WTC11 (cell line): ENCODE results near the gene ZFPM1. TPM values are rescaled to one million over a fixed set of nuclear protein-coding genes. Genes with fewer than 3 reads are reported as not detected.

Experiments used
- ATAC-seq: fragments of 200-7000 bp; cut with Tn5 transposase; 2 replicates; pipeline ENCODE4 v1.10.0; 2021; ENCODE audit warnings: mild to moderate bottlenecking, moderate library complexity
- CTCF ChIA-PET: fragments of 300-600 bp; sonication (Branson Sonifier 250); formaldehyde crosslinking; loops from one replicate; lab custom pipeline; 2021; ENCODE audit warnings: antibody characterized with exemption; lab: Charles Lee
- POLR2A ChIA-PET: fragments of 350-600 bp; sonication (Branson Sonifier 250); formaldehyde crosslinking; loops from one replicate; lab custom pipeline; 2021; ENCODE audit warnings: antibody characterized with exemption; lab: Charles Lee
- DNase-seq: peaks from one replicate; pipeline ENCODE4 v3.0.0; 2021; ENCODE audit warnings: low spot score
- H3K27ac Mint-ChIP-seq: 2 replicates; pipeline ENCODE4 v1.8.0; 2021; ENCODE audit warnings: mixed read lengths
- H3K27me3 Mint-ChIP-seq: 2 replicates; pipeline ENCODE4 v1.8.0; 2021; ENCODE audit warnings: low read depth, mild to moderate bottlenecking, moderate library complexity, mixed read lengths
- H3K36me3 Mint-ChIP-seq: 2 replicates; pipeline ENCODE4 v1.8.0; 2021; ENCODE audit warnings: mixed read lengths
- H3K4me1 Mint-ChIP-seq: 2 replicates; pipeline ENCODE4 v1.8.0; 2022; ENCODE audit warnings: mixed read lengths
- H3K4me3 Mint-ChIP-seq: 2 replicates; pipeline ENCODE4 v1.8.0; 2021; ENCODE audit warnings: mild to moderate bottlenecking, moderate library complexity, mixed read lengths
- H3K9me3 Mint-ChIP-seq: 2 replicates; pipeline ENCODE4 v1.8.0; 2021; ENCODE audit warnings: mixed read lengths
- ATF1 ChIP-seq: sonication (generic); formaldehyde crosslinking; IDR thresholded peaks from 2 replicates; pipeline ENCODE4 v1.8.1; 2023; ENCODE audit warnings: mild to moderate bottlenecking, moderate library complexity, missing genetic modification reagents
- CREB1 ChIP-seq: sonication (generic); formaldehyde crosslinking; IDR thresholded peaks from 2 replicates; pipeline ENCODE4 v1.8.0; 2023; ENCODE audit warnings: mild to moderate bottlenecking, missing genetic modification reagents
- ELF4 ChIP-seq: sonication (generic); formaldehyde crosslinking; IDR thresholded peaks from 2 replicates; pipeline ENCODE4 v1.8.1; 2022; ENCODE audit warnings: low read depth, mild to moderate bottlenecking, moderate library complexity, missing genetic modification reagents
- ESRRA ChIP-seq: sonication (generic); formaldehyde crosslinking; IDR thresholded peaks from 2 replicates; pipeline ENCODE4 v1.8.1; 2022; ENCODE audit warnings: mild to moderate bottlenecking, missing genetic modification reagents, borderline replicate concordance
- FOXJ3 ChIP-seq: sonication (generic); formaldehyde crosslinking; IDR thresholded peaks from 2 replicates; pipeline ENCODE4 v1.9.0; 2021; ENCODE audit warnings: missing genetic modification reagents, mild to moderate bottlenecking, borderline replicate concordance
- FOXK1 ChIP-seq: sonication (generic); formaldehyde crosslinking; IDR thresholded peaks from 2 replicates; pipeline ENCODE4 v1.8.0; 2022; ENCODE audit warnings: mild to moderate bottlenecking, moderate library complexity, missing genetic modification reagents
- GABPB1 ChIP-seq: sonication (generic); formaldehyde crosslinking; IDR thresholded peaks from 2 replicates; pipeline ENCODE4 v1.8.1; 2023; ENCODE audit warnings: mild to moderate bottlenecking, missing genetic modification reagents
- GTF2I ChIP-seq: fragments of 250-450 bp; sonication (Bioruptor Pico); conservative IDR thresholded peaks from 2 replicates; pipeline ENCODE4 v1.4.0; 2021; ENCODE audit warnings: mild to moderate bottlenecking
- HMGA2 ChIP-seq: fragments of 250-450 bp; sonication (Bioruptor Pico); IDR thresholded peaks from 2 replicates; pipeline ENCODE4 v1.4.0; 2021; ENCODE audit warnings: mild to moderate bottlenecking, moderate library complexity
- JUN ChIP-seq: sonication (generic); formaldehyde crosslinking; IDR thresholded peaks from 2 replicates; pipeline ENCODE4 v1.8.0; 2023; ENCODE audit warnings: mild to moderate bottlenecking, missing genetic modification reagents
- MAX ChIP-seq: sonication (generic); formaldehyde crosslinking; IDR thresholded peaks from 2 replicates; pipeline ENCODE4 v1.8.0; 2022; ENCODE audit warnings: mild to moderate bottlenecking, missing genetic modification reagents
- PREB ChIP-seq: sonication (generic); formaldehyde crosslinking; IDR thresholded peaks from 2 replicates; pipeline ENCODE4 v1.8.1; 2022; ENCODE audit warnings: mild to moderate bottlenecking, missing genetic modification reagents, moderate library complexity, borderline replicate concordance
- RORB ChIP-seq: fragments of 250-450 bp; sonication (Bioruptor Pico); IDR thresholded peaks from 2 replicates; pipeline ENCODE4 v1.9.0; 2021; ENCODE audit warnings: mild to moderate bottlenecking
- SMAD3 ChIP-seq: sonication (generic); formaldehyde crosslinking; IDR thresholded peaks from 2 replicates; pipeline ENCODE4 v1.8.0; 2022; ENCODE audit warnings: missing genetic modification reagents, mild to moderate bottlenecking, borderline replicate concordance
- TEAD1 ChIP-seq: sonication (generic); formaldehyde crosslinking; IDR thresholded peaks from 2 replicates; pipeline ENCODE4 v1.8.0; 2022; ENCODE audit warnings: mild to moderate bottlenecking, missing genetic modification reagents
- ZNF317 ChIP-seq: sonication (generic); formaldehyde crosslinking; IDR thresholded peaks from 2 replicates; pipeline ENCODE4 v1.8.1; 2023; ENCODE audit warnings: low read depth, mild to moderate bottlenecking, moderate library complexity, missing genetic modification reagents, borderline replicate concordance
- ZNF423 ChIP-seq: fragments of 250-450 bp; sonication (Bioruptor Pico); IDR thresholded peaks from 2 replicates; pipeline ENCODE4 v2.1.2; 2022; ENCODE audit warnings: mild to moderate bottlenecking, moderate library complexity
- ZNF512 ChIP-seq: sonication (generic); formaldehyde crosslinking; IDR thresholded peaks from 2 replicates; pipeline ENCODE4 v1.8.1; 2022; ENCODE audit warnings: missing genetic modification reagents, borderline replicate concordance
- ZNF671 ChIP-seq: fragments of 250-450 bp; sonication (Bioruptor Pico); IDR thresholded peaks from 2 replicates; pipeline ENCODE4 v1.8.0; 2021; ENCODE audit warnings: mild to moderate bottlenecking
- total RNA-seq: library from RNA; stranded (reverse); gene quantifications from 3 replicates; pipeline ENCODE4 v1.2.3, GENCODE V29; 2021
- TF ChIP-seq, protein P1 (sequence below): sonication (generic); formaldehyde crosslinking; IDR thresholded peaks from 2 replicates; pipeline ENCODE4 v1.8.0; 2022; ENCODE audit warnings: missing genetic modification reagents
- TF ChIP-seq, protein P2 (sequence below): fragments of 250-450 bp; sonication (Bioruptor Pico); conservative IDR thresholded peaks from 2 replicates; pipeline ENCODE4 v1.9.0; 2021; ENCODE audit warnings: mild to moderate bottlenecking
- TF ChIP-seq, protein P3 (sequence below): sonication (generic); formaldehyde crosslinking; IDR thresholded peaks from 2 replicates; pipeline ENCODE4 v1.8.0; 2022; ENCODE audit warnings: mild to moderate bottlenecking, missing genetic modification reagents
- TF ChIP-seq, protein P4 (sequence below): fragments of 250-450 bp; sonication (Bioruptor Pico); IDR thresholded peaks from 2 replicates; pipeline ENCODE4 v1.9.0; 2021; ENCODE audit warnings: moderate library complexity, mild to moderate bottlenecking, inconsistent platforms, borderline replicate concordance

Gene ZFPM1
- total RNA-seq, 1 experiment from 2014 or later: 9.3 TPM

DNA sequence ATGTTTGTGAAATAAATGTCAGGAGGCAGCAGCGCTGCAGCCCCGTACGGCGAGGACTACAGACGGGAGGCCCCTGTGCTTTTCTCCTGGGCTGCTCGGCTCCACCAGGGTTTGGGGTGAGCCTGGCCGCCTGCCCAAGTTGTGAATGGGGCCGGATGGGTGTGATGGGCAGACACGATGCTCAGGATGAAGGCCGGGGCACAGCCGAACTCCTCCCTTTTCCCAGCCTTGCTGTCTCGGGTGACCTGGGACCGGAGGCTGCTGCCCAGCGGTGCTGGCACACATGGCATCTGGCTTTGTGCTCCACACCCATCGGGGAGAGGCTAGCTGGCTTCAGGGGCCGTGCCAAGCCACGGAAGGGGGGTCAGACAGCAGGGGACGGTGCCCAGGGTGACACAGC, 34.2 kb upstream of the ZFPM1 start:
- Mint-ChIP-seq H3K27ac (no peak overlapping the region), H3K36me3 (no peaks in the 10 kb centered on the region), H3K4me1 (no peaks in the 10 kb centered on the region), H3K9me3 (no peaks in the 10 kb centered on the region), H3K4me3 (no peak overlapping the region), H3K27me3 (no peaks in the 10 kb centered on the region; the same call in 1 of the 2 replicates)
- TF ChIP-seq FOXK1 (CRISPR knock-in tag): no peak
- TF ChIP-seq CREB1 (CRISPR knock-in tag): no peak
- TF ChIP-seq, protein P1, sequence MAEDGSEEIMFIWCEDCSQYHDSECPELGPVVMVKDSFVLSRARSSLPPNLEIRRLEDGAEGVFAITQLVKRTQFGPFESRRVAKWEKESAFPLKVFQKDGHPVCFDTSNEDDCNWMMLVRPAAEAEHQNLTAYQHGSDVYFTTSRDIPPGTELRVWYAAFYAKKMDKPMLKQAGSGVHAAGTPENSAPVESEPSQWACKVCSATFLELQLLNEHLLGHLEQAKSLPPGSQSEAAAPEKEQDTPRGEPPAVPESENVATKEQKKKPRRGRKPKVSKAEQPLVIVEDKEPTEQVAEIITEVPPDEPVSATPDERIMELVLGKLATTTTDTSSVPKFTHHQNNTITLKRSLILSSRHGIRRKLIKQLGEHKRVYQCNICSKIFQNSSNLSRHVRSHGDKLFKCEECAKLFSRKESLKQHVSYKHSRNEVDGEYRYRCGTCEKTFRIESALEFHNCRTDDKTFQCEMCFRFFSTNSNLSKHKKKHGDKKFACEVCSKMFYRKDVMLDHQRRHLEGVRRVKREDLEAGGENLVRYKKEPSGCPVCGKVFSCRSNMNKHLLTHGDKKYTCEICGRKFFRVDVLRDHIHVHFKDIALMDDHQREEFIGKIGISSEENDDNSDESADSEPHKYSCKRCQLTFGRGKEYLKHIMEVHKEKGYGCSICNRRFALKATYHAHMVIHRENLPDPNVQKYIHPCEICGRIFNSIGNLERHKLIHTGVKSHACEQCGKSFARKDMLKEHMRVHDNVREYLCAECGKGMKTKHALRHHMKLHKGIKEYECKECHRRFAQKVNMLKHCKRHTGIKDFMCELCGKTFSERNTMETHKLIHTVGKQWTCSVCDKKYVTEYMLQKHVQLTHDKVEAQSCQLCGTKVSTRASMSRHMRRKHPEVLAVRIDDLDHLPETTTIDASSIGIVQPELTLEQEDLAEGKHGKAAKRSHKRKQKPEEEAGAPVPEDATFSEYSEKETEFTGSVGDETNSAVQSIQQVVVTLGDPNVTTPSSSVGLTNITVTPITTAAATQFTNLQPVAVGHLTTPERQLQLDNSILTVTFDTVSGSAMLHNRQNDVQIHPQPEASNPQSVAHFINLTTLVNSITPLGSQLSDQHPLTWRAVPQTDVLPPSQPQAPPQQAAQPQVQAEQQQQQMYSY (CRISPR knock-in tag): no peak
- TF ChIP-seq TEAD1 (CRISPR knock-in tag): no peak
- TF ChIP-seq ESRRA: no peak
- TF ChIP-seq, protein P2, sequence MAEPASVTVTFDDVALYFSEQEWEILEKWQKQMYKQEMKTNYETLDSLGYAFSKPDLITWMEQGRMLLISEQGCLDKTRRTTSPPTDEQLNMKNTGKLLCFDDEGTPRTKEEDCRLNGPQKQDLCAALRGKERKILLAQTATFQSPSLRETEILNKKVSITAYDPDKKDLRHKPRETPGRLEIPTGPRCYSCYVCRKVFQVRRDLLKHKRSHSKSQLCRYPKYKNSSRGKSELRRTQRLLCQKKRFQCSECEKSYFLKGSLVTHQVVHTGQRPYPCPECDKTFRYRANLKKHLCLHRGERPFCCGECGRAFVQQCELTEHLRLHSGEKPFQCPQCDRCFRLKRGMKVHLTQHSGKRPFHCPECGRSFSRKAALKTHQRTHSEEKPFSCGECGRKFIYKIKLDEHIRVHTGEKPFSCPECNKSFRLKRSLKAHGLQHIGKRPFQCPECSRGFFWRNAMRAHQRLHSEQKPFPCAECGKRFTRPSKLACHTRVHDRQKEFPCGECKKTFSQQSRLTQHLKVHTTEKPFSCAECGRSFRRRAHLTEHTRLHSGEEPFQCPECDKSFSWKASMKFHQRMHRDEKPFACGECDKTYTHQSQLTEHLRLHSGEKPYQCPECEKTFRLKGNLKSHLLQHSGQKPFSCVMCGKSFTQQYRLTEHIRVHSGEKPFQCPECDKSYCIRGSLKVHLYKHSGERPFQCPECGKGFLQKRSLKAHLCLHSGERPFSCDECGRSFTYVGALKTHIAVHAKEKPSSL (CRISPR knock-in tag): no peak
- no peak for TF ChIP-seq ZNF671
- TF ChIP-seq GTF2I (CRISPR knock-in tag): no peak
- TF ChIP-seq ZNF317 (CRISPR knock-in tag): no peak
- TF ChIP-seq JUN (CRISPR knock-in tag): no peak
- no peak for TF ChIP-seq RORB (CRISPR knock-in tag)
- TF ChIP-seq GABPB1 (CRISPR knock-in tag): no peak
- no peak for ATAC-seq
- DNase-seq: no peak
- ChIA-PET CTCF (interaction anchor here (1.8 kb wide), 1 partner anchor 19 kb away, joined by 8 read pairs; no protein-coding TSS in a partner anchor), POLR2A (no interaction called here)

DNA sequence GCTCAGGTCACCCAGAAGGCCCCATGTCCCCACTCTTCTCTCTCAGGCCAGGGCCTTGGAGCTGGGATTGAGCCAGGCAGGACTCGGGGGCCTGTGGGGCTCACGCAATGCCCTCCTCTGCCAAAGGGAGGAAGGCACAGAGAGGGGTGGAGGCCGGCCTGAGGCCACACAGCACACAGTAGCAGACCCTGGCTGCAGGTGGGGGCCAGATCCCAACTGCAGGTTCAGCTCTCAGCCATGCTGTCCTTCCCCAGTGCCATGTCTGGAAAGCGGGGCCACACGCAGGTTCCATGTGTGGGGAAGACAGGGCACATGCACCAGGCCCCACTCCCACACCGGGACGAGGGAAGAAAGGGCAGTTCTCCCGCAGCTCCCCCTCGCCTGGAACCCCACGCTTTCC, 33.3 kb upstream of the ZFPM1 start:
- DNase-seq: no peak
- no peak for ATAC-seq
- H3K27me3 Mint-ChIP-seq: no peaks in the 10 kb centered on the region; the same call in 1 of the 2 replicates
- H3K9me3 Mint-ChIP-seq: no peaks in the 10 kb centered on the region
- no peak for TF ChIP-seq CREB1 (CRISPR knock-in tag)
- no peak for TF ChIP-seq PREB (CRISPR knock-in tag)
- TF ChIP-seq FOXJ3 (CRISPR knock-in tag): no peak
- TF ChIP-seq, protein P3, sequence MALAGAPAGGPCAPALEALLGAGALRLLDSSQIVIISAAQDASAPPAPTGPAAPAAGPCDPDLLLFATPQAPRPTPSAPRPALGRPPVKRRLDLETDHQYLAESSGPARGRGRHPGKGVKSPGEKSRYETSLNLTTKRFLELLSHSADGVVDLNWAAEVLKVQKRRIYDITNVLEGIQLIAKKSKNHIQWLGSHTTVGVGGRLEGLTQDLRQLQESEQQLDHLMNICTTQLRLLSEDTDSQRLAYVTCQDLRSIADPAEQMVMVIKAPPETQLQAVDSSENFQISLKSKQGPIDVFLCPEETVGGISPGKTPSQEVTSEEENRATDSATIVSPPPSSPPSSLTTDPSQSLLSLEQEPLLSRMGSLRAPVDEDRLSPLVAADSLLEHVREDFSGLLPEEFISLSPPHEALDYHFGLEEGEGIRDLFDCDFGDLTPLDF (CRISPR knock-in tag): no peak
- TF ChIP-seq, protein P2 (CRISPR knock-in tag): no peak
- TF ChIP-seq ZNF512 (CRISPR knock-in tag): no peak
- TF ChIP-seq TEAD1 (CRISPR knock-in tag): no peak
- TF ChIP-seq MAX (CRISPR knock-in tag): no peak
- TF ChIP-seq HMGA2: no peak
- TF ChIP-seq ATF1 (CRISPR knock-in tag): no peak
- TF ChIP-seq ELF4 (CRISPR knock-in tag): no peak
- TF ChIP-seq, protein P4, sequence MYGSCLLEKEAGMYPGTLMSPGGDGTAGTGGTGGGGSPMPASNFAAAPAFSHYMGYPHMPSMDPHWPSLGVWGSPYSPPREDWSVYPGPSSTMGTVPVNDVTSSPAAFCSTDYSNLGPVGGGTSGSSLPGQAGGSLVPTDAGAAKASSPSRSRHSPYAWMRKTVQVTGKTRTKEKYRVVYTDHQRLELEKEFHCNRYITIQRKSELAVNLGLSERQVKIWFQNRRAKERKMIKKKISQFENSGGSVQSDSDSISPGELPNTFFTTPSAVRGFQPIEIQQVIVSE (CRISPR knock-in tag): no peak
- TF ChIP-seq ZNF423: no peak
- no peak for TF ChIP-seq SMAD3 (CRISPR knock-in tag)
- no peaks in the 10 kb centered on the region for H3K4me1 Mint-ChIP-seq
- POLR2A ChIA-PET: interaction anchor here (0.7 kb wide), 1 partner anchor 1302 kb away, joined by 3 read pairs; no protein-coding TSS in a partner anchor
- no peaks in the 10 kb centered on the region for H3K36me3 Mint-ChIP-seq
- no peak overlapping the region for H3K4me3 Mint-ChIP-seq
- no peak overlapping the region for H3K27ac Mint-ChIP-seq
- CTCF ChIA-PET: interaction anchor here (1.8 kb wide), 1 partner anchor 18 kb away, joined by 8 read pairs; no protein-coding TSS in a partner anchor
